ENCODE measurements around the gene TBC1D10B. TPM values are rescaled to one million over a fixed set of nuclear protein-coding genes. Genes with fewer than 3 reads are reported as not detected.

TBC1D10B gene, protein sequence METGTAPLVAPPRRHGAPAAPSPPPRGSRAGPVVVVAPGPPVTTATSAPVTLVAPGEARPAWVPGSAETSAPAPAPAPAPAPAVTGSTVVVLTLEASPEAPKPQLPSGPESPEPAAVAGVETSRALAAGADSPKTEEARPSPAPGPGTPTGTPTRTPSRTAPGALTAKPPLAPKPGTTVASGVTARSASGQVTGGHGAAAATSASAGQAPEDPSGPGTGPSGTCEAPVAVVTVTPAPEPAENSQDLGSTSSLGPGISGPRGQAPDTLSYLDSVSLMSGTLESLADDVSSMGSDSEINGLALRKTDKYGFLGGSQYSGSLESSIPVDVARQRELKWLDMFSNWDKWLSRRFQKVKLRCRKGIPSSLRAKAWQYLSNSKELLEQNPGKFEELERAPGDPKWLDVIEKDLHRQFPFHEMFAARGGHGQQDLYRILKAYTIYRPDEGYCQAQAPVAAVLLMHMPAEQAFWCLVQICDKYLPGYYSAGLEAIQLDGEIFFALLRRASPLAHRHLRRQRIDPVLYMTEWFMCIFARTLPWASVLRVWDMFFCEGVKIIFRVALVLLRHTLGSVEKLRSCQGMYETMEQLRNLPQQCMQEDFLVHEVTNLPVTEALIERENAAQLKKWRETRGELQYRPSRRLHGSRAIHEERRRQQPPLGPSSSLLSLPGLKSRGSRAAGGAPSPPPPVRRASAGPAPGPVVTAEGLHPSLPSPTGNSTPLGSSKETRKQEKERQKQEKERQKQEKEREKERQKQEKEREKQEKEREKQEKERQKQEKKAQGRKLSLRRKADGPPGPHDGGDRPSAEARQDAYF
- total RNA-seq = 10 to 100 TPM; 45.0 to 62.3 TPM

DNA sequence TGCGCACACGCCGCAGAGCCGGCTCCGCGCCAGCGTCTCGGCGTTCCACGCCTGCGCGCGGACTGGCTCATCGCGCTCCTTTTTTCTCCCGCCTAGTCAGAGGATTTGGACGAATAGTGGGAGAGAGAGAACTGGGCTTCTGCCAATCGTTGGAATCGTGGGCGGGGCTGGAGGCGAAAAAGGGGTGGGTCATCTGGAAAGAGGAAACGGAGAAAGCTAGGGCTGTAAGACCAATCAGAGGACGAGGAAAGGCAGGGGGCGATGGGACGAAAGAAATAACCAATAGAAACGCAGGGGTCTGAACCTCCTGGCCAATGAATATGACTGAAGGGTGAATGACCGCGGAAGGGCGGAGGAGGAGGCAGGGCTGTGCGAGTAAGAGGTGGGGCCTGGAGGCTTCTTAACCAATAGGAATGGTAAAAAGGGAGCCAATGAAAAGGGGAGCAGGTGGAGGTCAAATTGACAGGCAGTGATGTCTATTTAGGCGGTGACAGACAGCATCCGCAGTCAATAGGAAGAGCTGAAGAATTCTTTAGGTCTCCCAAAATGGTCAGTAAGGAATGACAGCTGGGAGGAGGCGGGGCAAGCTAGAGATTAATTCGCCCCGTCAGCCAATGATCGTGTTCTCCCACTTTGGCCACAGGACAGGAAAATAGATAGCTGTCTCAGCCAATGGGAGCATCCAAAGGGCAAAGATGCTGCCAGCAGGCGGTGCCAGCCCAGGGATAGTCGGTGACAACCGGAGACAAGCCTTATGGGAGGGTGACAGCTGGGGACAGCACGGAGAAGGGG is at the start of gene TBC1D10B:
TSS of gene TBC1D10B (minus strand) at position 39 of the 792 bp plus-strand sequence. CDS start 311 bp downstream, outside the sequence.
- intact Hi-C loops (cut with DNase I) = no loop called here
- Histone ChIP-seq H3K27me3 (no peaks in the 10 kb centered on the region), H3K9me3 (no peaks in the 10 kb centered on the region), H3K36me3 (no peaks in the 10 kb centered on the region), H3K9ac (ENCODE audit: low read depth in 2 of 2, low read length in 2 of 2) (peak within 1 kb of the TSS; percentile 76 to 91), H3K27ac (peak within 1 kb of the TSS; percentile 83), H3K4me1 (peaks cover 17% of the 10 kb centered on the region), H3K4me3 (peak within 1 kb of the TSS; percentile 73)
- peak; percentile 100 for DNase-seq
- TF ChIP-seq CTCF (IDR thresholded peaks at IDR 0.05) = peak; percentile 14

GRCh38 chr16:30418350-30419181 is 48.3 kb upstream of the TBC1D10B start:
- H3K9me3 ChIP-seq = no peaks in the 10 kb centered on the region
- H3K4me3 ChIP-seq = peak overlapping the region; percentile 52
- intact Hi-C loops (cut with DNase I) = loop anchor here (10.0 kb wide), 1 partner anchor 324 kb away; the partner anchor contains the start of genes TBX6 and YPEL3
- H3K4me1 ChIP-seq = peaks cover 3% of the 10 kb centered on the region
- H3K36me3 ChIP-seq = no peaks in the 10 kb centered on the region
- no peak for TF ChIP-seq CTCF (IDR thresholded peaks at IDR 0.05)
- peak overlapping the region; percentile 71 for H3K27ac ChIP-seq
- peak; percentile 36 for DNase-seq
- H3K9ac ChIP-seq (ENCODE audit: low read depth in 2 of 2, low read length in 2 of 2) = peak overlapping the region; percentile 56 to 81
- H3K27me3 ChIP-seq = no peaks in the 10 kb centered on the region

DNA sequence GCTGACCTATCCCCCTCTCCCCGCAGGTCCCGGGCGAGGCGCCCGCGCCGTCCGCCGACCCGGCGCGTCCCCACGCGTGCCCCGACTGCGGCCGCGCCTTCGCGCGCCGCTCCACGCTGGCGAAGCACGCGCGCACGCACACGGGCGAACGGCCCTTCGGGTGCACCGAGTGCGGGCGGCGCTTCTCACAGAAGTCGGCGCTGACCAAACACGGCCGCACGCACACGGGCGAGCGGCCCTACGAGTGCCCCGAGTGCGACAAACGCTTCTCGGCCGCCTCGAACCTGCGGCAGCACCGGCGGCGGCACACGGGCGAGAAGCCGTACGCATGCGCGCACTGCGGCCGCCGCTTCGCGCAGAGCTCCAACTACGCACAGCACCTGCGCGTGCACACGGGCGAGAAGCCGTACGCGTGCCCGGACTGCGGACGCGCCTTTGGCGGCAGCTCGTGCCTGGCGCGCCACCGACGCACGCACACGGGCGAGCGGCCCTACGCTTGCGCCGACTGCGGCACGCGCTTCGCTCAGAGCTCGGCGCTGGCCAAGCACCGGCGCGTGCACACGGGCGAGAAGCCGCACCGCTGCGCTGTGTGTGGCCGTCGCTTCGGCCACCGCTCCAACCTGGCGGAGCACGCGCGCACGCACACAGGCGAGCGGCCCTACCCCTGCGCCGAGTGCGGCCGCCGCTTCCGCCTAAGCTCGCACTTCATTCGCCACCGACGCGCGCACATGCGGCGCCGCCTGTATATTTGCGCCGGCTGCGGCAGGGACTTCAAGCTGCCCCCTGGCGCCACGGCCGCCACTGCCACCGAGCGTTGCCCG is 47.4 kb upstream of the TBC1D10B start:
- intact Hi-C loops (cut with DNase I) = loop anchor here (10.0 kb wide), 1 partner anchor 323 kb away; the partner anchor contains the start of genes TBX6 and YPEL3
- Histone ChIP-seq H3K27ac (peak overlapping the region; percentile 71), H3K36me3 (no peaks in the 10 kb centered on the region), H3K4me1 (peaks cover 3% of the 10 kb centered on the region), H3K9me3 (no peaks in the 10 kb centered on the region), H3K9ac (ENCODE audit: low read depth in 2 of 2, low read length in 2 of 2) (peak overlapping the region; percentile 81 to 84), H3K4me3 (peak overlapping the region; percentile 52), H3K27me3 (no peaks in the 10 kb centered on the region)
- no peak for TF ChIP-seq CTCF (IDR thresholded peaks at IDR 0.05)
- peak; percentile 87 for DNase-seq

- H3K4me1 ChIP-seq = peaks cover 3% of the 10 kb centered on the region
- no peaks in the 10 kb centered on the region for H3K36me3 ChIP-seq
- no peak for TF ChIP-seq CTCF (IDR thresholded peaks at IDR 0.05)
- peak overlapping the region; percentile 71 for H3K27ac ChIP-seq
- peak overlapping the region; percentile 51 to 84 for H3K9ac ChIP-seq (ENCODE audit: low read depth in 2 of 2, low read length in 2 of 2)
- intact Hi-C loops (cut with DNase I) = loop anchor here (10.0 kb wide), 1 partner anchor 322 kb away; the partner anchor contains the start of genes TBX6 and YPEL3
- H3K4me3 ChIP-seq = peak overlapping the region; percentile 52
- DNase-seq = no peak
- no peaks in the 10 kb centered on the region for H3K27me3 ChIP-seq
- no peaks in the 10 kb centered on the region for H3K9me3 ChIP-seq
These were observed 46.6 kb upstream of the TBC1D10B start for GRCh38 chr16:30416624-30417528.
